GM18861 (cell line): ENCODE results near the gene DNAH3.

Experiments used
- ATAC-seq: cut with Tn5 transposase; IDR thresholded peaks from one replicate; pipeline ENCODE4 v1.9.1; 2021; ENCODE audit not compliant: unreplicated experiment

The DNAH3 gene

GRCh38 chr16:20886320-20886719, 264.3 kb downstream of the DNAH3 start:
- ATAC-seq: no peak

GRCh38 chr16:20884240-20884556, 266.4 kb downstream of the DNAH3 start:
- ATAC-seq: no peak

- ATAC-seq: no peak
These were observed 266.9 kb downstream of the DNAH3 start for GRCh38 chr16:20883554-20884239.
